LoVo (cell line): ENCODE results near the gene NPLOC4.

Experiments used
- DNase-seq: peaks from one replicate; pipeline ENCODE4 v3.0.0-alpha.2; 2016; ENCODE audit warnings: low spot score

The NPLOC4 gene

GRCh38 chr17:81518113-81518784, 118.7 kb downstream of the NPLOC4 start:
- no peak for DNase-seq

- no peak for DNase-seq
Observed at GRCh38 chr17:81517339-81518112, 119.4 kb downstream of the NPLOC4 start.

GRCh38 chr17:81517009-81517338, 119.9 kb downstream of the NPLOC4 start:
- no peak for DNase-seq

- no peak for DNase-seq
Observed at GRCh38 chr17:81516439-81516838, 120.5 kb downstream of the NPLOC4 start.

GRCh38 chr17:81515530-81516041, 121.3 kb downstream of the NPLOC4 start:
- DNase-seq, result no peak

- DNase-seq, result peak; percentile 89
Observed at GRCh38 chr17:81514739-81515529, 122.0 kb downstream of the NPLOC4 start.

GRCh38 chr17:81514489-81514738, 122.5 kb downstream of the NPLOC4 start:
- no peak for DNase-seq

GRCh38 chr17:81513753-81514488, 123.0 kb downstream of the NPLOC4 start:
- peak; percentile 49 for DNase-seq

GRCh38 chr17:81513372-81513752, 123.5 kb downstream of the NPLOC4 start:
- DNase-seq, result peak; percentile 61

GRCh38 chr17:81512562-81513371, 124.1 kb downstream of the NPLOC4 start, which contains the start of gene ACTG1:
ACTG1 (minus strand) TSS chr17:81512799; CDS start chr17:81512354, 445 bp downstream.
- peak; percentile 93 for DNase-seq

- DNase-seq, result no peak
Observed at GRCh38 chr17:81511804-81512561, 124.9 kb downstream of the NPLOC4 start.

GRCh38 chr17:81511554-81511803, 125.4 kb downstream of the NPLOC4 start:
- no peak for DNase-seq

GRCh38 chr17:81510785-81511553, 125.9 kb downstream of the NPLOC4 start:
- DNase-seq, result no peak

- no peak for DNase-seq
Observed at GRCh38 chr17:81509972-81510784, 126.7 kb downstream of the NPLOC4 start.

- peak; percentile 60 for DNase-seq
Observed at GRCh38 chr17:81509207-81509971, 127.5 kb downstream of the NPLOC4 start.

GRCh38 chr17:81508639-81509206, 128.2 kb downstream of the NPLOC4 start:
- DNase-seq, result peak; percentile 54
